HCT116 (cell line): Measurements from ENCODE around the gene ARIH2.

Experiments
- CBX3 ChIP-seq: IDR thresholded peaks from 2 replicates; pipeline ENCODE4 v1.6.1; 2012; ENCODE audit warnings: low read depth
- TF ChIP-seq, protein P1 (sequence below), 3 experiments: fragments of 200-600 bp in 1 of 3; sonication (generic) in 1 of 3; IDR thresholded peaks in 2 of 3; conservative IDR thresholded peaks in 1 of 3; 2 replicates each; pipeline ENCODE4 v1.5.1; 2012 to 2017; ENCODE audit warnings: low read depth in 2 of 3, low read length in 2 of 3, antibody characterized with exemption in 1 of 3, borderline replicate concordance in 1 of 3, control low read depth in 1 of 3, mild to moderate bottlenecking in 1 of 3, mixed read lengths in 1 of 3, mixed run types in 1 of 3, moderate library complexity in 1 of 3; ENCODE audit not compliant: insufficient read depth in 1 of 3

DNA sequence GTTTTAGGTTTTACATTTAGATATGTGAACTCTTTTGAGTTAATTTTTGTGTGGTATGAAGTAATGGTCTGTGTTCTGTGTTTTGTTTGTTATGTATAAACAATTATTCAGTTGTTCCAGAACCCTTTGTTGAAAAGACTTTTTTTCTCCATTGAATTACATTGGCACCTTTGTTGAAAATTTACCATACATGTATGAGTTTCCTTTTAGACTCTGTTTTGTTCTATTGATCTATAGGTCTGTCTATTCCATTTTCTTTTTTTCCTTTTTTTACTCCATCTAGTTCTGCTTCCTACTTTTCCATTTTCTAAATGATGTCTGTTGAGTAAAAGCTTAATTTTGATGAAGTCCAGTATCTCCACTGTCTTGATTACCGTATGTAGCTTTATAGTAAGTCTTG, 31.4 kb downstream of the ARIH2 start:
- TF ChIP-seq CBX3: no peak
- TF ChIP-seq, protein P1, sequence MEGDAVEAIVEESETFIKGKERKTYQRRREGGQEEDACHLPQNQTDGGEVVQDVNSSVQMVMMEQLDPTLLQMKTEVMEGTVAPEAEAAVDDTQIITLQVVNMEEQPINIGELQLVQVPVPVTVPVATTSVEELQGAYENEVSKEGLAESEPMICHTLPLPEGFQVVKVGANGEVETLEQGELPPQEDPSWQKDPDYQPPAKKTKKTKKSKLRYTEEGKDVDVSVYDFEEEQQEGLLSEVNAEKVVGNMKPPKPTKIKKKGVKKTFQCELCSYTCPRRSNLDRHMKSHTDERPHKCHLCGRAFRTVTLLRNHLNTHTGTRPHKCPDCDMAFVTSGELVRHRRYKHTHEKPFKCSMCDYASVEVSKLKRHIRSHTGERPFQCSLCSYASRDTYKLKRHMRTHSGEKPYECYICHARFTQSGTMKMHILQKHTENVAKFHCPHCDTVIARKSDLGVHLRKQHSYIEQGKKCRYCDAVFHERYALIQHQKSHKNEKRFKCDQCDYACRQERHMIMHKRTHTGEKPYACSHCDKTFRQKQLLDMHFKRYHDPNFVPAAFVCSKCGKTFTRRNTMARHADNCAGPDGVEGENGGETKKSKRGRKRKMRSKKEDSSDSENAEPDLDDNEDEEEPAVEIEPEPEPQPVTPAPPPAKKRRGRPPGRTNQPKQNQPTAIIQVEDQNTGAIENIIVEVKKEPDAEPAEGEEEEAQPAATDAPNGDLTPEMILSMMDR (IDR thresholded peaks at IDR 0.05 in 2 of 3, conservative IDR thresholded peaks at IDR 0.05 in 1 of 3; ENCODE audit: borderline replicate concordance in 1 of 3, insufficient read depth in 1 of 3, low read depth in 2 of 3, low read length in 2 of 3): no peak
